Measurements from ENCODE around the gene RUSF1.

DNA sequence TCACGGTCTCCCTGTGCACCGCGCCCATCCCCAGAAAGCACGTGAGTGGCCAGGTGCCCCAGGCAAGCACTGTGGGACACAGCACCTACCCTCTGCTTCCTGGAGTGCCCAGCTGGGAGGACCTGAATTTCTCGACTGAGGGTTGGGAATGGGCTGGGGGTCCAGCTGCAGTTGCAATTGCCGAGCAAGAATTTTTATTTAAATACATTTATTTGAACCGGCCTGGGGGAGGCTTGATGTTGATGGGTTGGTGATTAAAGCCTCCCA is 19.0 kb downstream of the RUSF1 start:
- TF ChIP-seq, protein P1, sequence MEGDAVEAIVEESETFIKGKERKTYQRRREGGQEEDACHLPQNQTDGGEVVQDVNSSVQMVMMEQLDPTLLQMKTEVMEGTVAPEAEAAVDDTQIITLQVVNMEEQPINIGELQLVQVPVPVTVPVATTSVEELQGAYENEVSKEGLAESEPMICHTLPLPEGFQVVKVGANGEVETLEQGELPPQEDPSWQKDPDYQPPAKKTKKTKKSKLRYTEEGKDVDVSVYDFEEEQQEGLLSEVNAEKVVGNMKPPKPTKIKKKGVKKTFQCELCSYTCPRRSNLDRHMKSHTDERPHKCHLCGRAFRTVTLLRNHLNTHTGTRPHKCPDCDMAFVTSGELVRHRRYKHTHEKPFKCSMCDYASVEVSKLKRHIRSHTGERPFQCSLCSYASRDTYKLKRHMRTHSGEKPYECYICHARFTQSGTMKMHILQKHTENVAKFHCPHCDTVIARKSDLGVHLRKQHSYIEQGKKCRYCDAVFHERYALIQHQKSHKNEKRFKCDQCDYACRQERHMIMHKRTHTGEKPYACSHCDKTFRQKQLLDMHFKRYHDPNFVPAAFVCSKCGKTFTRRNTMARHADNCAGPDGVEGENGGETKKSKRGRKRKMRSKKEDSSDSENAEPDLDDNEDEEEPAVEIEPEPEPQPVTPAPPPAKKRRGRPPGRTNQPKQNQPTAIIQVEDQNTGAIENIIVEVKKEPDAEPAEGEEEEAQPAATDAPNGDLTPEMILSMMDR (IDR thresholded peaks at IDR 0.05; ENCODE audit: insufficient read depth, low read length, poor library complexity, severe bottlenecking) = no peak
- no peak for TF ChIP-seq EZH2phosphoT487 (conservative IDR thresholded peaks at IDR 0.05; ENCODE audit: low read length)
